Ishikawa (cell line): ENCODE measurements around the gene ALDH5A1.
A peak's percentile ranks its signal among the peaks of the same experiment; 100 is the strongest.

Experiments
- CEBPB ChIP-seq: IDR thresholded peaks from 2 replicates; pipeline ENCODE4 v1.6.1; 2012
- CREB1 ChIP-seq: IDR thresholded peaks from 2 replicates; pipeline ENCODE4 v1.6.1; 2012; ENCODE audit warnings: low read depth
- EGR1 ChIP-seq: IDR thresholded peaks from 2 replicates; pipeline ENCODE4 v1.6.1; 2012
- EP300 ChIP-seq: IDR thresholded peaks from 2 replicates; pipeline ENCODE4 v1.6.1; 2012; ENCODE audit warnings: borderline replicate concordance
- FOXM1 ChIP-seq: IDR thresholded peaks from 2 replicates; pipeline ENCODE4 v1.6.1; 2012; ENCODE audit warnings: low read depth, borderline replicate concordance
- MAX ChIP-seq: IDR thresholded peaks from 2 replicates; pipeline ENCODE4 v1.6.1; 2012
- NFIC ChIP-seq: IDR thresholded peaks from 2 replicates; pipeline ENCODE4 v1.6.1; 2012
- RAD21 ChIP-seq: IDR thresholded peaks from 2 replicates; pipeline ENCODE4 v1.6.1; 2012; ENCODE audit warnings: low read depth
- REST ChIP-seq: IDR thresholded peaks from 2 replicates; pipeline ENCODE4 v1.6.1; 2012; ENCODE audit warnings: low read depth, mild to moderate bottlenecking
- TAF1 ChIP-seq: IDR thresholded peaks from 2 replicates; pipeline ENCODE4 v1.6.1; 2012; ENCODE audit warnings: low read depth, mild to moderate bottlenecking
- TCF12 ChIP-seq: IDR thresholded peaks from 2 replicates; pipeline ENCODE4 v1.6.1; 2012; ENCODE audit warnings: low read depth
- TEAD4 ChIP-seq: IDR thresholded peaks from 2 replicates; pipeline ENCODE4 v1.6.1; 2012
- USF1 ChIP-seq: IDR thresholded peaks from 2 replicates; pipeline ENCODE4 v1.6.1; 2012
- YY1 ChIP-seq: IDR thresholded peaks from 2 replicates; pipeline ENCODE4 v1.6.1; 2012; ENCODE audit warnings: low read depth
- ZBTB7A ChIP-seq: IDR thresholded peaks from 2 replicates; pipeline ENCODE4 v1.6.1; 2012; ENCODE audit warnings: low read depth

ALDH5A1 gene

GRCh38 chr6:24494821-24495795 lies at the start of gene ALDH5A1:
Gene ALDH5A1 (plus strand): TSS chr6:24494969. CDS start chr6:24494997, 28 bp downstream.
- TF ChIP-seq CREB1 (no peak), RAD21 (no peak), REST (no peak), MAX (peak; percentile 73), USF1 (peak; percentile 55; the same call in 1 of the 2 replicates), ZBTB7A (peak; percentile 80; the same call in 1 of the 2 replicates), NFIC (no peak), YY1 (no peak), EGR1 (peak; percentile 82), TCF12 (no peak), CEBPB (no peak), TAF1 (no peak; the same call in 1 of the 2 replicates)

- TF ChIP-seq FOXM1, result no peak
- TF ChIP-seq CREB1, result no peak
- no peak for TF ChIP-seq TAF1
- TF ChIP-seq YY1, result no peak
- TF ChIP-seq EP300, result no peak
- no peak for TF ChIP-seq USF1
- TF ChIP-seq RAD21, result no peak
- no peak for TF ChIP-seq CEBPB
Measured at GRCh38 chr6:24445704-24446103, 49.1 kb upstream of the ALDH5A1 start.

GRCh38 chr6:24446670-24447069 lies 48.1 kb upstream of the ALDH5A1 start:
- TF ChIP-seq YY1 (no peak), TCF12 (no peak), ZBTB7A (no peak), REST (no peak), CEBPB (no peak), MAX (no peak), TAF1 (no peak), EGR1 (no peak), TEAD4 (no peak), EP300 (no peak), FOXM1 (no peak), NFIC (no peak), USF1 (no peak), CREB1 (no peak), RAD21 (no peak)

- TF ChIP-seq NFIC (no peak), REST (no peak), TCF12 (no peak), ZBTB7A (no peak), EGR1 (no peak), TAF1 (no peak), FOXM1 (no peak), EP300 (no peak), MAX (no peak), TEAD4 (no peak)
Measured at GRCh38 chr6:24448396-24448795, 46.4 kb upstream of the ALDH5A1 start.
